Lower leg skin (tissue), 4 donors: ENCODE results near the gene RANBP9. TPM values are rescaled to one million over a fixed set of nuclear protein-coding genes. Genes with fewer than 3 reads are reported as not detected.
A peak's percentile ranks its signal among the peaks of the same experiment; 100 is the strongest.

Experiments
- DNase-seq, 2 donors: peaks; one replicate each; pipeline ENCODE4 v3.0.0-alpha.2; 2019; ENCODE audit warnings: low spot score in 2 of 2
- H3K4me3 ChIP-seq: fragments of 200-600 bp; sonication (generic); 2 replicates; pipeline ENCODE4 v1.5.1; 2017; ENCODE audit warnings: mild to moderate bottlenecking, low read depth; ENCODE audit not compliant: poor library complexity, severe bottlenecking
- POLR2A ChIP-seq, 2 donors: fragments of 450-650 bp; IDR thresholded peaks; one replicate each; pipeline ENCODE4 v1.6.1; 2016 to 2017; ENCODE audit warnings: antibody characterized with exemption in 2 of 2, mild to moderate bottlenecking in 1 of 2, moderate library complexity in 1 of 2
- WGBS, 2 donors: methylation state at CpG; one replicate each; pipeline ENCODE4 v1.1.5; 2018; 5-methylcytosine and 5-hydroxymethylcytosine counted together
- intact Hi-C: fragments of 100-400 bp; cut with DNase I; formaldehyde crosslinking; loops from one replicate; pipeline ENCODE4 v1.15.0; 2023; ENCODE audit warnings: low total_unique reads
- total RNA-seq, 4 donors: library from RNA; depleted of rRNA; stranded (reverse); fragments of >200 nt; gene quantifications; one replicate each; pipeline ENCODE4 v1.1.0, GENCODE V29; 2016
- TF ChIP-seq, protein P1 (sequence below), 3 donors: fragments of 450-650 bp; IDR thresholded peaks; one replicate each; pipeline ENCODE4 v1.5.1; 2016; ENCODE audit warnings: antibody characterized with exemption in 3 of 3, mild to moderate bottlenecking in 3 of 3, moderate library complexity in 2 of 3

The RANBP9 gene
- total RNA-seq, 4 donors from 2014 or later, result 45.4 to 59.3 (median 53.6) TPM

DNA sequence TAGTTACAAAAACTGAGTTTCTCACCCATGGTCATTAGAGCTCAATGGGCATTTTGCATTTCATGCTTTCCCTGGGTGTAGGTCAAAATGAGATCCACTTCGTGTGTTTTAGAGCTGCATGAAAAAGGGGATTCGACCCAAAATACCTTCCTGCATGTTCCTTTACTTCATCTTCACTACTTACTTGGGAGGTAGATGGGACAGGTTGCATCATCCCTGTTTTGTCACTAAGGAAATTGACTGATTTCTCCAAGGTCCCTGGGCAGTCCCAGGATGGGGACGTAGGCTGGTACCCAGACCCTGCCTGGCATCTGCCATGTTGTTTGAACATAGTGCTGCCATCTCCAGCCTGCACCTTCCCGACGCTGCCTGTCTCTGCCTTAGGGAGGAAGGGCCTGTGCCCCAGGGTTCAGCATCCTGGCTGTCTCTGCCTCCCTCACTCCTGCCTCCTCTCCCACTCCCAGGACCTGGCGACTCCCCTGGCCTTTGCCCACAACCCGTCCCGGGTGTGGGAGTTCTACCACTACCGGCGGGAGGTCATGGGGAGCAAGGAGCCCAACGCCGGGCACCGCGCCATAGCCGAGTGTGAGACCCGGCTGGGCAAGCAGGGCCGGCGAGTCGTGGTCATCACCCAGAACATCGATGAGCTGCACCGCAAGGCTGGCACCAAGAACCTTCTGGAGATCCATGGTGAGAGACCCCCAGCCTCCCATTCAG lies 120.3 kb downstream of the RANBP9 start:
- intact Hi-C loops, result no loop called here
- WGBS, 2 donors, result 95% methylated on average over 21 of the region's 21 CpGs
- no peak for DNase-seq

GRCh38 chr6:13590574-13591153 lies 121.0 kb downstream of the RANBP9 start:
- no peak for DNase-seq
- intact Hi-C loops, result no loop called here
- no peak overlapping the region for H3K4me3 ChIP-seq
- TF ChIP-seq, protein P1, sequence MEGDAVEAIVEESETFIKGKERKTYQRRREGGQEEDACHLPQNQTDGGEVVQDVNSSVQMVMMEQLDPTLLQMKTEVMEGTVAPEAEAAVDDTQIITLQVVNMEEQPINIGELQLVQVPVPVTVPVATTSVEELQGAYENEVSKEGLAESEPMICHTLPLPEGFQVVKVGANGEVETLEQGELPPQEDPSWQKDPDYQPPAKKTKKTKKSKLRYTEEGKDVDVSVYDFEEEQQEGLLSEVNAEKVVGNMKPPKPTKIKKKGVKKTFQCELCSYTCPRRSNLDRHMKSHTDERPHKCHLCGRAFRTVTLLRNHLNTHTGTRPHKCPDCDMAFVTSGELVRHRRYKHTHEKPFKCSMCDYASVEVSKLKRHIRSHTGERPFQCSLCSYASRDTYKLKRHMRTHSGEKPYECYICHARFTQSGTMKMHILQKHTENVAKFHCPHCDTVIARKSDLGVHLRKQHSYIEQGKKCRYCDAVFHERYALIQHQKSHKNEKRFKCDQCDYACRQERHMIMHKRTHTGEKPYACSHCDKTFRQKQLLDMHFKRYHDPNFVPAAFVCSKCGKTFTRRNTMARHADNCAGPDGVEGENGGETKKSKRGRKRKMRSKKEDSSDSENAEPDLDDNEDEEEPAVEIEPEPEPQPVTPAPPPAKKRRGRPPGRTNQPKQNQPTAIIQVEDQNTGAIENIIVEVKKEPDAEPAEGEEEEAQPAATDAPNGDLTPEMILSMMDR (IDR thresholded peaks at IDR 0.05), result no peak
- no peak for TF ChIP-seq POLR2A (IDR thresholded peaks at IDR 0.05)
- WGBS, 2 donors, result 85 to 88% methylated on average over 1 of the region's 1 CpG

More for the DNA sequence above, 120.3 kb downstream of the RANBP9 start:
- no peak for TF ChIP-seq POLR2A (IDR thresholded peaks at IDR 0.05)
- TF ChIP-seq, protein P1 (IDR thresholded peaks at IDR 0.05), result no peak
- H3K4me3 ChIP-seq, result no peak overlapping the region

- intact Hi-C loops, result no loop called here
- H3K4me3 ChIP-seq, result no peak overlapping the region
- WGBS, 2 donors, result 90 to 95% methylated on average over 9 of the region's 9 CpGs
- TF ChIP-seq POLR2A (IDR thresholded peaks at IDR 0.05), result no peak
- TF ChIP-seq, protein P1 (IDR thresholded peaks at IDR 0.05), result no peak
- no peak for DNase-seq
These were observed 121.8 kb downstream of the RANBP9 start for GRCh38 chr6:13589801-13590200.

- no peak overlapping the region for H3K4me3 ChIP-seq
- peak in 1 of 2 donors; percentile 40 for DNase-seq
- intact Hi-C loops, result no loop called here
- 95 to 96% methylated on average over 7 of the region's 7 CpGs for WGBS, 2 donors
- TF ChIP-seq, protein P1 (IDR thresholded peaks at IDR 0.05), result no peak
- TF ChIP-seq POLR2A (IDR thresholded peaks at IDR 0.05), result no peak
These were observed 124.8 kb downstream of the RANBP9 start for GRCh38 chr6:13586603-13587542.

GRCh38 chr6:13581700-13582229 lies 129.9 kb downstream of the RANBP9 start:
- intact Hi-C loops, result no loop called here
- no peak overlapping the region for H3K4me3 ChIP-seq
- TF ChIP-seq, protein P1 (IDR thresholded peaks at IDR 0.05), result no peak
- TF ChIP-seq POLR2A (IDR thresholded peaks at IDR 0.05), result no peak
- no peak for DNase-seq
- WGBS, 2 donors, result 89 to 95% methylated on average over 9 of the region's 9 CpGs
